ENCODE data around the gene EVX2. TPM values are rescaled to one million over a fixed set of nuclear protein-coding genes. Genes with fewer than 3 reads are reported as not detected.

EVX2 gene
- polyA plus RNA-seq, 1 donor from 2014 or later = not detected

DNA sequence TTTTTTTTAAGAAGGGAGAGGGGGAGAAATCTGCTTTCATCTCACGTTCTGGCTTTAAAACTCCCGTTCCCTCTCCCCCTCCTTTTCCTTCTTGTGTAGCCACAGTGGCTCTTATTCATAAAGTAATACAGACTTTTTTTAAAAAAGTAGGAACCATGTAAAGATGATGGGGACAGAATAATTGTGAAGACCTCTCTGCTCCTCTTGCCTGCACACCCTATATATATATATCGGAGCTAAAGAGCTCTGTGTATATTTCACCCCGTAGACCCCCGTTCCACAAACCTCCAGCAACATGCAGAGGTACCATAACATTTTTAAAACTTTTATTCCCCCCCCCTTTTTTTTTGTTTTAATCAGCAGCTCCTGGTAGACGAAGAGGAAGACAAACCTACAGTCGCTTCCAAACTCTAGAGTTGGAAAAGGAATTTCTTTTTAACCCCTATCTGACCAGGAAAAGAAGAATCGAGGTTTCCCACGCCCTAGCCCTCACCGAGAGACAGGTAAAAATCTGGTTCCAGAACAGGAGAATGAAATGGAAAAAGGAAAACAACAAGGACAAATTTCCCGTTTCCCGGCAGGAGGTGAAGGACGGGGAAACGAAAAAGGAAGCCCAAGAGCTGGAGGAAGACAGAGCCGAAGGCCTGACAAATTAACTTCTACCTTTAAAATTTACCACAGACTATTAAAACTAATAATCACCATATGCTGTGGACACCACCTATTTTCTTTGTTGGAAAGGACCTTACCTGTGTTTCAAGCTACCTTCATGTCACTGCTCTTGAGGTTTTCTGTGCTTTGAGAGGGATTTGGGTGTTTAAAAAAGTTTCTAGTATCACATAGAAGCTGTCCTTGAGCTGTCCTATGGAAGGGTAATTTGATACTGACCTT, 47.4 kb upstream of the EVX2 start:
- Histone ChIP-seq H2AFZ (ENCODE audit: low read depth, low read length) (no peak overlapping the region), H3K4me2 (ENCODE audit: low read length) (no peak overlapping the region), H3K27me3 (ENCODE audit: insufficient read depth, low read depth, low read length) (peaks cover 97% of the 10 kb centered on the region), H3K9ac (ENCODE audit: low read length) (no peak overlapping the region), H3F3A (ENCODE audit: insufficient read depth, low read length, poor library complexity, severe bottlenecking) (no peaks in the 10 kb centered on the region), H3K9me3 (ENCODE audit: low read length) (no peaks in the 10 kb centered on the region), H4K20me1 (ENCODE audit: insufficient read depth) (no peaks in the 10 kb centered on the region), H3K79me2 (replicated peaks; ENCODE audit: insufficient read depth, low read length) (no peaks in the 10 kb centered on the region), H3K27ac (ENCODE audit: low read length) (no peak overlapping the region), H3K36me3 (ENCODE audit: insufficient read depth, low read length) (no peaks in the 10 kb centered on the region), H3K4me3 (ENCODE audit: low read length) (peak overlapping the region; percentile 58), H3K9me2 (ENCODE audit: insufficient read depth, low read length) (no peaks in the 10 kb centered on the region)
- TF ChIP-seq POLR2AphosphoS5 (IDR thresholded peaks at IDR 0.05) (peak; percentile 51), EP300 (conservative IDR thresholded peaks at IDR 0.05; ENCODE audit: poor library complexity, severe bottlenecking) (no peak)

DNA sequence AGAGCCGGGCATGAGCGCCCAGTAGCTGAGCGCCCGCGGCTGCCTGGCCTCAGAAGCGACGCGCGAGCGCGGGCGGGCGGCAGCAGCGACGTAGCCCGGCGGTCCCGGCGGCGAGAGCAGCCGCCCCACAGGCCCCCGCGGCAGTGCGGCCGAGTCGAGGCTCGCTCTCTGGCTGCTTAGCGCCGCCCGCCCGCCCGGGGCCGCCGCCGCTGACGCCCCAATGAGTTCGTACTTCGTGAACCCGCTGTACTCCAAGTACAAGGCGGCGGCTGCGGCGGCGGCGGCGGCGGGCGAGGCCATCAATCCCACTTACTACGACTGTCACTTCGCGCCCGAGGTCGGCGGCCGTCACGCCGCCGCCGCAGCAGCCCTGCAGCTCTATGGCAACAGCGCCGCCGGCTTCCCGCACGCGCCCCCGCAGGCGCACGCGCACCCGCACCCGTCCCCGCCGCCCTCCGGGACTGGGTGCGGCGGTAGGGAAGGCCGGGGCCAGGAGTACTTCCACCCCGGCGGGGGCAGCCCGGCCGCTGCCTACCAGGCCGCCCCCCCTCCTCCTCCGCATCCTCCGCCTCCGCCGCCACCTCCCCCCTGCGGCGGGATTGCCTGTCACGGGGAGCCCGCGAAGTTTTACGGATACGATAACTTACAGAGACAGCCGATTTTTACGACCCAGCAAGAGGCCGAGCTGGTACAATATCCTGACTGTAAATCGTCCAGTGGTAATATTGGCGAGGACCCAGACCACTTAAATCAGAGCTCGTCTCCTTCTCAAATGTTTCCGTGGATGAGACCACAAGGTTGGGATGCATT, 46.6 kb upstream of the EVX2 start:
- Histone ChIP-seq H3K79me2 (replicated peaks; ENCODE audit: insufficient read depth, low read length) (no peaks in the 10 kb centered on the region), H4K20me1 (ENCODE audit: insufficient read depth) (no peaks in the 10 kb centered on the region), H3K4me2 (ENCODE audit: low read length) (no peak overlapping the region), H2AFZ (ENCODE audit: low read depth, low read length) (no peak overlapping the region), H3F3A (ENCODE audit: insufficient read depth, low read length, poor library complexity, severe bottlenecking) (no peaks in the 10 kb centered on the region), H3K27ac (ENCODE audit: low read length) (no peak overlapping the region), H3K9ac (ENCODE audit: low read length) (no peak overlapping the region), H3K27me3 (ENCODE audit: insufficient read depth, low read depth, low read length) (peaks cover 97% of the 10 kb centered on the region), H3K4me3 (ENCODE audit: low read length) (peak overlapping the region; percentile 58), H3K9me2 (ENCODE audit: insufficient read depth, low read length) (no peaks in the 10 kb centered on the region), H3K9me3 (ENCODE audit: low read length) (no peaks in the 10 kb centered on the region), H3K36me3 (ENCODE audit: insufficient read depth, low read length) (no peaks in the 10 kb centered on the region)
- TF ChIP-seq, protein P1, sequence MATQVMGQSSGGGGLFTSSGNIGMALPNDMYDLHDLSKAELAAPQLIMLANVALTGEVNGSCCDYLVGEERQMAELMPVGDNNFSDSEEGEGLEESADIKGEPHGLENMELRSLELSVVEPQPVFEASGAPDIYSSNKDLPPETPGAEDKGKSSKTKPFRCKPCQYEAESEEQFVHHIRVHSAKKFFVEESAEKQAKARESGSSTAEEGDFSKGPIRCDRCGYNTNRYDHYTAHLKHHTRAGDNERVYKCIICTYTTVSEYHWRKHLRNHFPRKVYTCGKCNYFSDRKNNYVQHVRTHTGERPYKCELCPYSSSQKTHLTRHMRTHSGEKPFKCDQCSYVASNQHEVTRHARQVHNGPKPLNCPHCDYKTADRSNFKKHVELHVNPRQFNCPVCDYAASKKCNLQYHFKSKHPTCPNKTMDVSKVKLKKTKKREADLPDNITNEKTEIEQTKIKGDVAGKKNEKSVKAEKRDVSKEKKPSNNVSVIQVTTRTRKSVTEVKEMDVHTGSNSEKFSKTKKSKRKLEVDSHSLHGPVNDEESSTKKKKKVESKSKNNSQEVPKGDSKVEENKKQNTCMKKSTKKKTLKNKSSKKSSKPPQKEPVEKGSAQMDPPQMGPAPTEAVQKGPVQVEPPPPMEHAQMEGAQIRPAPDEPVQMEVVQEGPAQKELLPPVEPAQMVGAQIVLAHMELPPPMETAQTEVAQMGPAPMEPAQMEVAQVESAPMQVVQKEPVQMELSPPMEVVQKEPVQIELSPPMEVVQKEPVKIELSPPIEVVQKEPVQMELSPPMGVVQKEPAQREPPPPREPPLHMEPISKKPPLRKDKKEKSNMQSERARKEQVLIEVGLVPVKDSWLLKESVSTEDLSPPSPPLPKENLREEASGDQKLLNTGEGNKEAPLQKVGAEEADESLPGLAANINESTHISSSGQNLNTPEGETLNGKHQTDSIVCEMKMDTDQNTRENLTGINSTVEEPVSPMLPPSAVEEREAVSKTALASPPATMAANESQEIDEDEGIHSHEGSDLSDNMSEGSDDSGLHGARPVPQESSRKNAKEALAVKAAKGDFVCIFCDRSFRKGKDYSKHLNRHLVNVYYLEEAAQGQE (IDR thresholded peaks at IDR 0.05; ENCODE audit: borderline replicate concordance) = no peak
- TF ChIP-seq EP300 (conservative IDR thresholded peaks at IDR 0.05; ENCODE audit: poor library complexity, severe bottlenecking) = peak; percentile 32
- TF ChIP-seq, protein P2, sequence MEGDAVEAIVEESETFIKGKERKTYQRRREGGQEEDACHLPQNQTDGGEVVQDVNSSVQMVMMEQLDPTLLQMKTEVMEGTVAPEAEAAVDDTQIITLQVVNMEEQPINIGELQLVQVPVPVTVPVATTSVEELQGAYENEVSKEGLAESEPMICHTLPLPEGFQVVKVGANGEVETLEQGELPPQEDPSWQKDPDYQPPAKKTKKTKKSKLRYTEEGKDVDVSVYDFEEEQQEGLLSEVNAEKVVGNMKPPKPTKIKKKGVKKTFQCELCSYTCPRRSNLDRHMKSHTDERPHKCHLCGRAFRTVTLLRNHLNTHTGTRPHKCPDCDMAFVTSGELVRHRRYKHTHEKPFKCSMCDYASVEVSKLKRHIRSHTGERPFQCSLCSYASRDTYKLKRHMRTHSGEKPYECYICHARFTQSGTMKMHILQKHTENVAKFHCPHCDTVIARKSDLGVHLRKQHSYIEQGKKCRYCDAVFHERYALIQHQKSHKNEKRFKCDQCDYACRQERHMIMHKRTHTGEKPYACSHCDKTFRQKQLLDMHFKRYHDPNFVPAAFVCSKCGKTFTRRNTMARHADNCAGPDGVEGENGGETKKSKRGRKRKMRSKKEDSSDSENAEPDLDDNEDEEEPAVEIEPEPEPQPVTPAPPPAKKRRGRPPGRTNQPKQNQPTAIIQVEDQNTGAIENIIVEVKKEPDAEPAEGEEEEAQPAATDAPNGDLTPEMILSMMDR (IDR thresholded peaks at IDR 0.05; ENCODE audit: poor library complexity, severe bottlenecking) = no peak
- TF ChIP-seq EZH2 (IDR thresholded peaks at IDR 0.05; ENCODE audit: borderline replicate concordance, insufficient read depth, low read length, poor library complexity, severe bottlenecking) = peak; percentile 63
- TF ChIP-seq TAF1 (IDR thresholded peaks at IDR 0.05; ENCODE audit: low read depth) = no peak
- no peak for TF ChIP-seq POLR2AphosphoS5 (IDR thresholded peaks at IDR 0.05)
- peak; percentile 41 for TF ChIP-seq RAD21 (conservative IDR thresholded peaks at IDR 0.05)
- TF ChIP-seq MXI1 (conservative IDR thresholded peaks at IDR 0.05; ENCODE audit: poor library complexity, severe bottlenecking) = peak; percentile 46
- peak; percentile 55 for TF ChIP-seq SMC3 (conservative IDR thresholded peaks at IDR 0.05; ENCODE audit: poor library complexity)
